B cell (primary cell): Measurements from ENCODE around the gene CTNNBL1.

Source experiments
- CTCF ChIP-seq: fragments of 200-600 bp; IDR thresholded peaks from one replicate; pipeline ENCODE4 v1.8.0; 2022; ENCODE audit warnings: antibody characterized with exemption, mild to moderate bottlenecking
- EZH2 ChIP-seq: IDR thresholded peaks from 2 replicates; pipeline ENCODE4 v1.6.1; 2012; ENCODE audit warnings: borderline replicate concordance, low read depth, mild to moderate bottlenecking, moderate library complexity, low read length; ENCODE audit not compliant: insufficient read depth, poor library complexity, severe bottlenecking

- TF ChIP-seq CTCF (no peak), EZH2 (no peak)
Measured at GRCh38 chr20:37777988-37778659, 84.3 kb downstream of the CTNNBL1 start.
